Fibroblast of lung (primary cell): ENCODE measurements around the gene RBPJL.

Experiments
- CTCF ChIP-seq, 2 donors: IDR thresholded peaks in 1 of 2; conservative IDR thresholded peaks in 1 of 2; 1 replicate in 1 of 2; 2 replicates in 1 of 2; pipeline ENCODE4 v1.5.1; 2011 to 2012; ENCODE audit warnings: low read length in 2 of 2, control low read depth in 1 of 2, inconsistent platforms in 1 of 2, low read depth in 1 of 2, mild to moderate bottlenecking in 1 of 2
- EZH2 ChIP-seq: IDR thresholded peaks from 2 replicates; pipeline ENCODE4 v1.5.1; 2012; ENCODE audit warnings: low read length, control low read depth, mild to moderate bottlenecking; ENCODE audit errors: missing control alignments

DNA sequence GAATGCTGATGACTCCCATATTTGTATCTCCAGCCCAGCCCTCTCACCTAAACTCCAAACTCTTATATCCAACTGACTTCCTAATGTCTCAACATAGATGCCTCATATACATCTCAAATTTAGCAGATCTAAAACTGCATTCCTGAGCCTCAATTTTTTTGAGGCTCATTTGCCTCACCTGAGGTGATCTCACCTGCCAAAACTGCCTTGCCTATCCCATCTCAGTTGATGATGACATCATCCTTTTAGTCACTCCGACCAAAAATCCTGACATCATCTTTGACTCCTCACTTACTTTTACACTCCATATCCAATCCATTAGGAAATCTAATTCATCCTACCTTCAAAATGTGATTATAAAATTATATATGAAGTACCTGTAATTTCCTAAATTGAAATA, 26.6 kb upstream of the RBPJL start:
- TF ChIP-seq EZH2 (no peak), CTCF (conservative IDR thresholded peaks at IDR 0.05 in 1 of 2, IDR thresholded peaks at IDR 0.05 in 1 of 2; ENCODE audit: low read depth in 1 of 2, low read length in 2 of 2) (no peak)
